T-cell (primary cell): ENCODE data around the gene GBP4. TPM values are rescaled to one million over a fixed set of nuclear protein-coding genes. Genes with fewer than 3 reads are reported as not detected.

Experiments
- ATAC-seq, 4 experiments: fragments of 200-7000 bp in 3 of 4; fragments of 150-1000 bp in 1 of 4; cut with Tn5 transposase; replicated peaks in 1 of 4; 1 replicate in 3 of 4; 2 replicates in 1 of 4; pipeline ENCODE4 v1.10.0; 2021; ENCODE audit warnings: moderate library complexity in 3 of 4, mild to moderate bottlenecking in 2 of 4, moderate number of reproducible peaks in 1 of 4
- CTCF ChIA-PET, 2 donors: fragments of 300-600 bp; sonication (Branson Sonifier 250); formaldehyde crosslinking; loops; one replicate each; lab custom pipeline; 2022; ENCODE audit warnings: antibody characterized with exemption in 2 of 2; lab: Charles Lee
- POLR2A ChIA-PET, 2 donors: fragments of 300-600 bp; sonication (Branson Sonifier 250); formaldehyde crosslinking; loops; one replicate each; lab custom pipeline; 2022; ENCODE audit warnings: antibody characterized with exemption in 2 of 2; lab: Charles Lee
- DNase-seq, 35 experiments: peaks; one replicate each; pipeline versions ENCODE4 v3.0.0 to v3.0.0-alpha.2; 2013 to 2023
- H3K27ac ChIP-seq: one replicate; pipeline ENCODE4 v1.5.1; 2013; ENCODE audit warnings: low read length
- H3K27me3 ChIP-seq, 2 experiments: replicated peaks in 1 of 2; 1 replicate in 1 of 2; 2 replicates in 1 of 2; pipeline versions ENCODE4 v1.6.1 to v1.7.0; 2013; ENCODE audit warnings: low read length in 1 of 2, mixed read lengths in 1 of 2; ENCODE audit not compliant: control insufficient read depth in 2 of 2, insufficient read depth in 2 of 2; ENCODE audit errors: extremely low read depth in 1 of 2
- H3K36me3 ChIP-seq, 2 donors: 1 replicate in 1 of 2; 2 replicates in 1 of 2; pipeline versions ENCODE4 v1.6.1 to v1.7.0; 2013; ENCODE audit warnings: low read length in 1 of 2; ENCODE audit not compliant: control insufficient read depth in 2 of 2, insufficient read depth in 1 of 2; ENCODE audit errors: extremely low read depth in 1 of 2
- H3K4me1 ChIP-seq, 2 experiments: 1 replicate in 1 of 2; 2 replicates in 1 of 2; pipeline versions ENCODE4 v1.6.1 to v1.7.0; 2013; ENCODE audit warnings: low read length in 2 of 2, mixed read lengths in 1 of 2; ENCODE audit not compliant: insufficient read depth in 2 of 2, control insufficient read depth in 1 of 2; ENCODE audit errors: extremely low read depth in 1 of 2
- H3K4me3 ChIP-seq, 2 donors: 1 replicate in 1 of 2; 2 replicates in 1 of 2; pipeline versions ENCODE4 v1.5.1 to v1.7.0; 2013; ENCODE audit warnings: mild to moderate bottlenecking in 2 of 2, low read length in 1 of 2, moderate library complexity in 1 of 2; ENCODE audit not compliant: control insufficient read depth in 1 of 2; ENCODE audit errors: extremely low read depth in 1 of 2
- H3K9me3 ChIP-seq: 2 replicates; pipeline ENCODE4 v1.7.0; 2013
- H3K27ac Mint-ChIP-seq, 2 donors: one replicate each; pipeline ENCODE4 v1.8.0; 2020 to 2021; ENCODE audit warnings: mild to moderate bottlenecking in 2 of 2, mixed read lengths in 2 of 2
- H3K27me3 Mint-ChIP-seq, 2 donors: one replicate each; pipeline ENCODE4 v1.8.0; 2021 to 2022; ENCODE audit warnings: mixed read lengths in 2 of 2
- H3K36me3 Mint-ChIP-seq: one replicate; pipeline ENCODE4 v1.8.0; 2021; ENCODE audit warnings: mixed read lengths
- H3K4me1 Mint-ChIP-seq, 3 donors: one replicate each; pipeline ENCODE4 v1.8.0; 2020 to 2022; ENCODE audit warnings: mixed read lengths in 3 of 3, mild to moderate bottlenecking in 1 of 3
- H3K4me3 Mint-ChIP-seq, 3 donors: one replicate each; pipeline ENCODE4 v1.8.0; 2020 to 2022; ENCODE audit warnings: mild to moderate bottlenecking in 3 of 3, mixed read lengths in 3 of 3, moderate library complexity in 3 of 3
- H3K9me3 Mint-ChIP-seq, 3 donors: one replicate each; pipeline ENCODE4 v1.8.0; 2020 to 2022; ENCODE audit warnings: mixed read lengths in 3 of 3
- WGBS: methylation state at CpG from one replicate; pipeline ENCODE4 v1.1.5; 2013; ENCODE audit warnings: missing lambda C conversion rate; ENCODE audit not compliant: insufficient coverage; 5-methylcytosine and 5-hydroxymethylcytosine counted together
- total RNA-seq, 35 experiments: library from RNA in 6 of 35; stranded (reverse) in 6 of 35; fragments of 120-200 nt in 1 of 35; gene quantifications; one replicate each; pipeline versions ENCODE4 v1.2.1 to v1.2.4 and lab custom pipeline; 2013 to 2026

Gene GBP4
- total RNA-seq, 5 donors from 2014 or later (not counting 1 experiment from before 2014, with no cell fraction given), result 24.7 to 61.3 (median 36.5) TPM

DNA sequence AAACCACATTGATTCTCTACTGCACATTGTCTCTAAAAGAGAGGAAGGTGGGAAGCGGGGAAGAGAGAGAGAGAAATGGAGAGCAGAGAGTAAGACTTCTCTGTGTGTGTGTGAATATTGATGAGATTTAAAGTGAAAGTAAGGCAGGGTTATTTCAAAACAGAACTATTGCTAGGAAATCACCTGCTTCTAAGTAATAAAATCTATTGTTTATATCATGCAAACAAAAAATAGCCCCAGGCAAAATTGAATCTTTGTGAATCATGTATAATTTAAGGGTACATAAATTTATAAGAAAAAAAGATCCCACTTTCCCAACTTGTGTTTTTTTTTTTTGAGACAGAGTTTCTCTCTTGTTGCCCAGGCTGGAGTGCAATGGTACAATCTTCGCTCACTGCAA is 21.8 kb downstream of the GBP4 start:
- Mint-ChIP-seq H3K4me1 (peaks cover 4 to 7% (median 5%) of the 10 kb centered on the region in 3 donors), H3K27ac (no peak overlapping the region), H3K9me3 (no peaks in the 10 kb centered on the region), H3K27me3 (no peaks in the 10 kb centered on the region), H3K4me3 (no peak overlapping the region), H3K36me3 (peaks cover 12% of the 10 kb centered on the region)
- Histone ChIP-seq H3K27ac (no peak overlapping the region), H3K4me1 (no peaks in the 10 kb centered on the region), H3K4me3 (no peak overlapping the region), H3K27me3 (no peaks in the 10 kb centered on the region), H3K36me3 (peaks cover 0 to 3% of the 10 kb centered on the region in 2 donors), H3K9me3 (no peaks in the 10 kb centered on the region)
- WGBS, result 100% methylated on average over 1 of the region's 2 CpGs
- CTCF ChIA-PET, result no interaction called here
- ATAC-seq (no peak), DNase-seq (no peak)
- POLR2A ChIA-PET, result no interaction called here

DNA sequence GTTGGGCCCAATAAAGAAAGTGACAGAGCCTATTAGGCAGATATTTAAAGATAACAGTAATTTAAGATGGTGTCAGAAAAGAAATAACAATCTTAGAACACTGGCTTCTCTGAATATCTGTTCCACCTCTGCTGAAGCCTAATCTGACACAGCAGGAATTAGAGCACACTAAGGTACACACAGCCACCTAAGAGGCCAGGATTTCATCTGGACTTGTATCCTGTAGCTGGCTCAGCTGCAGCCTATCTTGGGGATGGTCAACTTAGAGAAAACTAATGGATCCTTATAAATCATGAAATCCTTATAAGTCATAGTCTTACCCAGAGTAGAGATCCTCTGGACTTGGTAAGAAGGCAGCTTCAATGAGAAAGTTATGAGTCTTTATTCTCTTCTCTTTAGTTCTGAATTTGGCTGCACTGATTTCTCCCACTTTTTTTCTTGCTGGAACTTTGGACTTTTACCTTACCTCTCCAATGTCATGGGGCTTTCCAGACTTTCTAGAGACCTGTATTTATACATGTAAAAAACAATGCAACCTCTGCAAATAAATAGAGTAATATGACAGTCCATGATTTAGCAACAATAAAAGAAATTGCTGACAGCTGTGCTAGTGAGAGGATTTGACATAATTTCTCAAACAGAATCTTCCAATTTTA is 23.0 kb downstream of the GBP4 start, which contains the start of gene GBP7:
TSS of gene GBP7 (minus strand) at position 403 of the 656 bp plus-strand sequence. CDS start 4,068 bp downstream, outside the sequence.
- DNase-seq, result no peak
- Histone ChIP-seq H3K36me3 (no peaks in the 10 kb centered on the region), H3K27me3 (no peaks in the 10 kb centered on the region), H3K4me1 (no peaks in the 10 kb centered on the region), H3K4me3 (no peak within 1 kb of the TSS), H3K9me3 (no peaks in the 10 kb centered on the region), H3K27ac (no peak within 1 kb of the TSS)
- Mint-ChIP-seq H3K9me3 (peaks cover 0 to 3% (median 0%) of the 10 kb centered on the region in 3 donors), H3K36me3 (peaks cover 3% of the 10 kb centered on the region), H3K27ac (no peak within 1 kb of the TSS), H3K4me3 (no peak within 1 kb of the TSS), H3K4me1 (peaks cover 4 to 11% (median 5%) of the 10 kb centered on the region in 3 donors), H3K27me3 (no peaks in the 10 kb centered on the region)
- POLR2A ChIA-PET, result no interaction called here
- ATAC-seq, result no peak
- CTCF ChIA-PET, result no interaction called here

DNA sequence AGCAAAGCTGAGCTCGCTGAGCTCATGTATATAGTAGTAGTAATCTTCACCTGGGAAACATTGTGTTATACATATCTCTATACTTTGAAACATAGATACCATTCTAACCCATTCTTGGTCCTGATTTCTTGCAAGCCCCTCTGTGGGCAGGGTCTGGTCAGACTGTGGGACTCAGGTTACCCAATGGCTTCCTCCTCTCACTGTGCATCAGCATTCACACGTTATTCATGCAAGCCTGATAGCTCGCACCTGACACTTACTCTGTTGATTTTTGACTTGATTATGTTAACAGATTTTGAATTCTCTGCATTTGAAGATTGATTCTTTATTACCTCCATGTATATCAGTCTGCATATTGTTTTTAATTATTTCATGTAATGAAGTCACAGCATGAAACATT is 24.3 kb downstream of the GBP4 start:
- Histone ChIP-seq H3K9me3 (no peaks in the 10 kb centered on the region), H3K27ac (no peak overlapping the region), H3K4me1 (no peaks in the 10 kb centered on the region), H3K4me3 (no peak overlapping the region), H3K36me3 (no peaks in the 10 kb centered on the region), H3K27me3 (no peaks in the 10 kb centered on the region)
- H3K4me3 Mint-ChIP-seq, result no peak overlapping the region
- H3K27ac Mint-ChIP-seq, result no peak overlapping the region
- H3K4me1 Mint-ChIP-seq, result peaks cover 4 to 12% (median 5%) of the 10 kb centered on the region in 3 donors
- ChIA-PET POLR2A (no interaction called here), CTCF (no interaction called here)
- H3K9me3 Mint-ChIP-seq, result peaks cover 0 to 3% (median 2%) of the 10 kb centered on the region in 3 donors
- no CpG with 5 or more reads among the region's 3 CpGs for WGBS
- no peak for ATAC-seq
- no peaks in the 10 kb centered on the region for H3K27me3 Mint-ChIP-seq
- no peak for DNase-seq
- H3K36me3 Mint-ChIP-seq, result no peaks in the 10 kb centered on the region

DNA sequence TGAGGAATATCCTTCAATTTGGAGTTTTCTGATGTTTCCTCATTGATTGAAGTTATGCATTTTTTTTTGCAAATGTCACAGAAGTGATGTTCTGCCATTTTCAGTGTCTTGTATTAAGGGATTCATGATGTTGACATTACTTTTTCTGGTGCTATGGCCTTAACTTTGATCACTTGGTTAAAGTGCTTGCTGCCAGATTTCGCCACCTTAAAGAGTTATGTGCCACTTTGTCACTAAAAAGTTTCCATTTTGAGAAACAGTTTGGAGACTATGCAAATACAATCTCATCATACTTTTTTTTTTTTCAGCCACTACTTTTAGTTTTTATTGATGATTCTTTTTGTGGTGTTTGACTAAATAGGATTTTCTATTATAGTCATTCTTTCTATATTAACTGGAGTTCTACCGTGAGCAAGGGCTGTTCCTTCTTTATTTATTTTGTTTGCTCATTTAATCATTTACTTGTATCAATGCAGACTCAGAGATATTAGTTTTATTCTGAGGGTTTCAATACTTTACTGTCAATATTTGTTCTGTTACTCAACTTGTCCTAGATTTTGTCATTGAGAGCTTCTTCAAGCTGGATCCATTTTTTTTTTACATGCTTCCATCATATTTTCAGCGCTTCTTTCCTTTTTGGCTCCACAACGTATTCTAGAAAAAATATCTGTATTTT is 26.1 kb downstream of the GBP4 start:
- Mint-ChIP-seq H3K9me3 (peaks cover 0 to 3% (median 2%) of the 10 kb centered on the region in 3 donors), H3K27me3 (no peaks in the 10 kb centered on the region), H3K4me3 (no peak overlapping the region), H3K27ac (no peak overlapping the region), H3K4me1 (peaks cover 4 to 12% (median 5%) of the 10 kb centered on the region in 3 donors), H3K36me3 (no peaks in the 10 kb centered on the region)
- Histone ChIP-seq H3K9me3 (no peaks in the 10 kb centered on the region), H3K36me3 (no peaks in the 10 kb centered on the region), H3K4me3 (no peak overlapping the region), H3K4me1 (no peaks in the 10 kb centered on the region), H3K27ac (no peak overlapping the region), H3K27me3 (no peaks in the 10 kb centered on the region)
- no CpG with 5 or more reads among the region's 4 CpGs for WGBS
- no peak for DNase-seq
- CTCF ChIA-PET, result no interaction called here
- POLR2A ChIA-PET, result no interaction called here
- no peak for ATAC-seq

DNA sequence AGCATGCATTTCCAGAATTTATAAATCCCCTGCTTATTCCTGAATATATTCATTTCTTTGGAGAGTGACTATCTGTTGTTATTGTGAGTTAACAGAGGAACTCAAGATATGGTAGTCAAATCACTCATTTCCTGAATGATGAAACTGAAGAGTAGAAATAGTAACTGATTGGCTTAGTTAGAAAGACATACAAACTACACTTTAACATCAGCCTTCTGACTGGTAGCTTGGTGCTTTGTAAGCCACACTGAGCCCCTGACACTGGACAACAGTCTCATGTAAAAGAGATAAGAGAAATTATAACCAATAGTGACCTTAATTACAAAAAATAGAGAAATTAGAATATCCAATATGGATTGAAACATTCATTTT is 27.7 kb downstream of the GBP4 start:
- H3K36me3 ChIP-seq, result no peaks in the 10 kb centered on the region
- no peaks in the 10 kb centered on the region for H3K9me3 ChIP-seq
- CTCF ChIA-PET, result no interaction called here
- no peaks in the 10 kb centered on the region for H3K4me1 ChIP-seq
- H3K4me1 Mint-ChIP-seq, result peaks cover 0 to 5% (median 0%) of the 10 kb centered on the region in 3 donors
- POLR2A ChIA-PET, result interaction anchor here in 1 of 2 donors (0.5 kb wide), 1 partner anchor 54 kb away, joined by 5 read pairs; no protein-coding TSS in a partner anchor
- H3K4me3 Mint-ChIP-seq, result no peak overlapping the region
- no peaks in the 10 kb centered on the region for H3K27me3 Mint-ChIP-seq
- no peak overlapping the region for H3K27ac Mint-ChIP-seq
- H3K36me3 Mint-ChIP-seq, result no peaks in the 10 kb centered on the region
- ATAC-seq, result no peak
- DNase-seq, result no peak
- H3K27ac ChIP-seq, result no peak overlapping the region
- H3K4me3 ChIP-seq, result no peak overlapping the region
- no peaks in the 10 kb centered on the region for H3K27me3 ChIP-seq
- H3K9me3 Mint-ChIP-seq, result peaks cover 0 to 3% (median 2%) of the 10 kb centered on the region in 3 donors

DNA sequence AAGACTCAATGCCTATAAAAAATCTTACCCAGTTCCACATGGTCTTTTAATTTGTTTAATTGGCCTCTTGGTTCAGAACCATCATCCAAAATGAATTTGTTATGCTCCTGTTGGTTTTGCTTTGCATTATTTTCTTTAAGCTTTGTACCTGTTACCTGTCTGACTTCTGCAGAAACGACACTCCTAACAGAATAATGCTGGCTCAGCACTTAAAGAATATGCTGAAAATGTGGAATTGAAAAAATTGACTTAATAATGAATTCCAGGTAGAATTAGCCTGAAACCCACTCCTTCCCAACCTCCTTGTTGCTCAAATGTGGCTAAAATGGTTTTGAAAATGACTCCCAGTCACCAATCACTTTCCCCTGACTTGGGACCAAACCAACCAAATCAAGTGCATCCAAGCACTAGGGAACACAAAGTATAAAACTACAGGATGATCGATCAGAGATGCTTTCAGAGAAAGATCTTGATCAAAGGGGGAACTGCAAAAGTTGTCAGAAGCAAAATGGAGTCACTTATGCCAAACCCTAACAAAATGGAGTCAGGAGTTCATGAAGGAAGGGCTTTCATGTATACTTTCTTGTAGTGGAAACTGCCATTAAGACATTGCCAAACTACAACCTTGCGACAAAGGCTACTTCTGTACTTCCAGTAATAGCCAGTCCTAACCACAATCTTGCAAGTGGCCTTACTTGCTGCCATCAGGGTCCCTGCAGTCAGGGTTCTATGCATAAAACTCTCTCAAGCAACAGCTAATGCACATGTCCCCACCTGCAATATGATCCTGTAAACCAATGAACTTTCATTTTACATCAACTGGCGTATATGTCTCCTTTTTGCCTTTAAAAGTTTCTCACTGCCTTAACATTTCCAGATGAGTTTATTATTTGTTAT is 28.3 kb downstream of the GBP4 start:
- no CpG with 5 or more reads among the region's 4 CpGs for WGBS
- Histone ChIP-seq H3K27ac (no peak overlapping the region), H3K4me3 (no peak overlapping the region), H3K36me3 (no peaks in the 10 kb centered on the region), H3K27me3 (no peaks in the 10 kb centered on the region), H3K9me3 (no peaks in the 10 kb centered on the region), H3K4me1 (no peaks in the 10 kb centered on the region)
- ChIA-PET CTCF (no interaction called here), POLR2A (no interaction called here)
- Mint-ChIP-seq H3K27ac (no peak overlapping the region), H3K27me3 (no peaks in the 10 kb centered on the region), H3K4me1 (peaks cover 0 to 5% (median 0%) of the 10 kb centered on the region in 3 donors), H3K9me3 (peaks cover 0 to 3% (median 2%) of the 10 kb centered on the region in 3 donors), H3K4me3 (no peak overlapping the region), H3K36me3 (no peaks in the 10 kb centered on the region)
- ATAC-seq (no peak), DNase-seq (no peak)
